GM21381 (cell line): ENCODE data around the gene SSTR3.

Experiments used
- ATAC-seq: cut with Tn5 transposase; IDR thresholded peaks from one replicate; pipeline ENCODE4 v1.9.1; 2021; ENCODE audit warnings: mild to moderate bottlenecking, moderate library complexity; ENCODE audit not compliant: unreplicated experiment

Gene SSTR3

DNA sequence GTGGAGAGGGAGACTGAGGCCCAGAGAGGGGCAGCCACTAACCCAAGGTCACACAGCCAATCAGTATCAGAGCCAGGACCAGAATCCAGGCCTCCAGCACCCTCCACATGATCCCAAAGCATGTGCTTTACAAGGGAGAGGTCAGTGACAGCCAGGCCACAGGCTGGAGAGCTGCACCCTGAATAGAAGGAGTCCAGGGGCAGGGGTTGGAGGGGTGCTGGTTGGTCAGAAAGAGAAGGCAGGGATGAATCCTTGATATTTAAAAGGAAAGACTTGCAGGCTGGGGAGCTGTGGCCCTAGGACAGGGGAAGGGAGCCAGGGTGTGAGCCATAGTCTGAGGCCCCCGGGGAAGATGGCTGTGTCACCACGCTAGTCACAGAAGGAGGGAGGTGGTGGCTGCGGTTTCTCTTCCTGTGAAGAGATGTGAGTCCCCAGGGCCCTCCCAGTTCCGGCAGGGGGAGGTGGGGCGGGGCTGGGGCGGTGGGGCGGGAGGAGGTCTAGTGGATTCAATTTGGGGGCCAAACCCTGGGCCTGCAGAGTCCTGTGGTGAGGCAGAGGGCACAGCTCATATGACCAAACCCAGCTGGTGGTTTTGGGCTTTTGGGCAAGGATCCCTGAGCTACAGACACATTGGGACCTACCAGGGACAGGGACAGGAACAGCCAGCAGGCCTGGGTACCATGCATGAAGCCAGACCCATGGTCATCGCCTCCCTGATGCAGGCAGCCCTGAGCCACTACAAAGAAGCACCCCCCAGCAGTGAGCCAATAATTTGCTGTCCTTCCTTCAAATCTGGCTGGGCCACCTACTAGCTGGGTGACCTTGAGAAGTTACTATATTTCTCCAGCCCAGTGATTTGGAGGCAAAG lies 17.8 kb upstream of the SSTR3 start:
- peak; percentile 43 for ATAC-seq

DNA sequence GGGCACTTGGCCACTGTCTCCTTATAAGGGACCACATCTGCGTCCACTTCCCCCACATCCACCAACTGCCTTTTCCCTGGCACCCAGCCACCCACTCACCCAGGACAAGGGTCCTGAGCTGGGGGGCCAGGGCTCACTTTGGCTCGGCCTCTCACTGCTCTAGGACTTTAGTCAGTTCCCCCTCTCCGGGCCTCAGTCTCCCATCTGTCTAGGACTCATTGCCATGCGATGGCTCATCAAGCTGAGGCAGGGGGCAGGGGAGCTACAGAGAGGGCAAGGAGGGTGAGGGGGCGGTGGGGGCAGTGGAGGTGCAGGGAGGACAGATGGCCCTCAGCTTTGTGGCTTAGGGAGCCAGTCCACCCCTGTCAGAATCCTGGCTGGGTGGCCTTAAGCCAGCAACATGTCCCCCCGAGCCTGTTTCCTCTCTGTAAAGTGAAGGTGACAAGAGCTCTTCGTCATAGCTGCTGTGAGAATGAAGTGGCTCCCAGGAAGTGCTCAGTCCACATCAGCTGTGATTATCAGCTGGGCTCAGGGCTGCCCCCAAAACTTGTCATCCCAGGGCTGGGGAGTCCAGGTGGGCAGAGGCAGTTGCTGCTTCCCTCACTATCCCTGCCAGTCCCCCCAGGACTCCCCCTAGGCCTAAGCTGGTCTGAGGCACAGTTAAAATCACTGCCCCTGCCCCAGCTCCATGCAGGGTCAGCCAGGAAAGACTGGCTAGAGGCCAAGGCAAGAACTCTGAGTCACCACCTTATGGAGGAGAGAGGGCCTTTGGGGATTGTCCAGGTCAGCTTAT lies 16.9 kb upstream of the SSTR3 start:
- ATAC-seq: no peak

DNA sequence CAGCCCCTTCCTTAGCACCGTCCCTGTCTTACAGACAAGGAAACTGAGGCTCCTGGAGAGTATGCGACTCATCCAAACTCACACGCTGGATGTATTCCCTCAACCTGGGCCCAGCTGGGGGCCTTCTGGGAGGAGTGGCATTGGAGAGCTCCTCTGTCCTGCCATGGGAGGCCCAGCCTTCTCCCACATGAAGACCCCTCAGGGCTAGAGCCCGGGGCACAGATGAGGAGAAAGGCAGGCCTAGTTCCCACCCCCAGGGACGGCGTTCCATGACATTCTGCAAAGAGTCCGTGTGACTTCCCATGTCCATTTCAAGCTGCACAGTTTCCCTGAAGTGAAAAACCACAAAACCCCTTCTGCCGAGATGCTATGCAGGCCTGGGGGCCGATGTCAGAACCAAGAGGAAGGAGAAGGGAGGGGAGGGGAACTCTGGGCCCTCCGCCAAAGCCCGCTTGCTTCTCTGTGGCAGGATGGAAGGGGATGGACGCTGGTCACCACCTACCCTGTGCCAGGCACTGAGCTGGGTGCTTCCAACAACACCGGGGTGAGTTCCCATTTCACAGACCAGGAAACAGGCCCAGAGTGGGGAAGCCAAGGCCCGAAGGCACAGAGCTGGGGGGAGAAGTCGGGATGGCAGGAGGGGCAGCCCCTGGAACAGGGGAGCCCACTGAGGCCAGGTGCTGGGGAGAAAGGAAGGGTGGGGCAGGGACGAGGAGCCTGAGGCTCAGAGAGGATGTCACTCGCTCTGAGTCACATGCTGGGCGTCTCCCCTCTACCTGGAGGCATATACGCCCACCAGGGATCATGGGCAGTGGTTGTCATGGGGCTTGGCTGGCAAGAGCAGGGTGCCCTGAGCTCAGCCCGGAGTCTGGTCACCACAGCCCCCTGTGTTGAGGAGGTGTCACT lies 16.1 kb upstream of the SSTR3 start:
- no peak for ATAC-seq

DNA sequence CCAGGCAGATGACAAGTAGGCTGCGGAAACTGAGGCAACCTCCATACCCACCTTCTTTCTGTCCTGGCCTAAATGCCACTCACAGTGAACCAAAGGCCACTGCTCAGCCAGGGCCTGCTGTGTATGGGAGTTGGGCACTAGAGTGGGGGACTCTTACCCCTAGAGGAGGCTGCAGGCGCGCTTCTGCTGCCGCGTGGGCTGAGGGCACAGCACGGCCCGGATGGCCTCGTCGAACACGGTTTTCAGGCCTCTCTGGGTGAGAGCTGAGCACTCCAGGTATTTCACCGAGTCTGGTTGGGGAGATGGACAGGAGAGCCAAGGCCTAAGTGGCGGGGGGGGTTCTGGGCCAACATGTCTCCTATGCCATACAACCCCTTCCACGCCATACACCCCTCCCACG lies 14.2 kb upstream of the SSTR3 start:
- ATAC-seq: no peak

DNA sequence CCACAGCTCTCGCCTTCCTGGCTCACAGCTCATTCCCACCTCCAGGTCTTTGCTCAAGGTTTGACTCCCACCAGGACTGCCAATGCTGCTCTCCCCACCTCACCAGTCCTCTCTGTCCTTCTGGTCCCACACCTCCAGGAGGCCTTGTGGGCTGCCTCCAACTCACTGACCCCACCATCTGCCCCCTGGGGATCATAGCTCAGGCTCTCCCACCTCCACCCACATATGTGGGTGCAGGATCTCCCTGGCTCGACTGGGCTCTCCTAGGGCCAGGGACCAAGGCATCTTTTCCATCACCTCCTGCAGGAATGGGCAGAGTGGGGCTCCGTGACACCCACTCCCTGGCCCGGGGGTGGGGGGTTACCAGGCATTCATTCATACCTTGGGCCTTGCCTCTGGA lies 13.8 kb upstream of the SSTR3 start:
- ATAC-seq: no peak

DNA sequence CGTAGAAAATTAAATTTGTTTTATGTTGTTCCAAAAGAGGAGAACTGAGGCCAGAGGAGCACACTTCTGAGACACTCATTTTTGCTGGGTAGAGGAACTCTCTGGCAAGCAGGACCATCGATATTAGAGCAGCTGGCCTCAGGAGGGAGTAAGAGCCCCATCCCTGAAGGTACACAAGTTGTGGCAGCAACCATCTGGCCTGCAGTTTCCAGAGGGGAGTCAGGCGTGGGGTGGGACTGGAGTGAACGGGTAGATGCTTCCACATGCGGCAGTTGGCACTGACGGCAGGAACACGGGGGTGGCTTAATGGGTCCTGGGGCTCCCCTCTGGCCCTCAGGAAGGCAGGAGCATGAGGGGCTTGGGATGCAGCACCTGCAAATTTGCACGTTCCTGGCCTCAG lies 13.2 kb upstream of the SSTR3 start:
- ATAC-seq: no peak

DNA sequence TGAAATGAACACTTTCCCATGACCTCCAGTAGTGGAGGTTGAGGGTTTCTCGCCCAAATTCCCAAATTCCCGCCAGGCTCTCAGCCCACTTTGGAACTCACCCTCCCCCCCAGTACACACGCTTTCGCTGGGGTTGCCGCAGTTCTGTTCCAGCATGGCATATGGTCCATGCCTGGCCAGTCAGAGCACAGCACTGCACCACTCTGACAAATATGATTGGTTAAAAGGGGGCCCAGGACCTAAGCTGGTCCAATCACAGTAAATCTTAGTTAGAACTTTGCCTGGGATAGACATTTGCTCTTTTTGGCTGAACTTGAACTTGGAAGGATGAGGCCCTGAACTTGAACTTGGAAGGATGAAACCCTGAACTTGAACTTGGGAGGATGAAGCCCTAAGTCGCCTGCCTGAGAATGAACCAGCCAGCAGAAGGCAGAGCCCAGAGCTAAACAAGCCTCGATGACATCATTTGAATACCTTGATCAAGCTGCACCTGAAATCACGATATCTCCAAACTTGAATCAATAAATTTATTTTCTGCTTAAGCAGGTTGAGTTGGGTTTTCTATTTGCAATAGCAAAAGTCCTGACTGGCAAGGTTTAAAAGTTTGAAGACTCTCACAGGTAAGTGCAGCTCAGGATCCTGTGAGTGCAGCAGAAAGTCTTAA lies 12.6 kb upstream of the SSTR3 start:
- ATAC-seq: no peak

DNA sequence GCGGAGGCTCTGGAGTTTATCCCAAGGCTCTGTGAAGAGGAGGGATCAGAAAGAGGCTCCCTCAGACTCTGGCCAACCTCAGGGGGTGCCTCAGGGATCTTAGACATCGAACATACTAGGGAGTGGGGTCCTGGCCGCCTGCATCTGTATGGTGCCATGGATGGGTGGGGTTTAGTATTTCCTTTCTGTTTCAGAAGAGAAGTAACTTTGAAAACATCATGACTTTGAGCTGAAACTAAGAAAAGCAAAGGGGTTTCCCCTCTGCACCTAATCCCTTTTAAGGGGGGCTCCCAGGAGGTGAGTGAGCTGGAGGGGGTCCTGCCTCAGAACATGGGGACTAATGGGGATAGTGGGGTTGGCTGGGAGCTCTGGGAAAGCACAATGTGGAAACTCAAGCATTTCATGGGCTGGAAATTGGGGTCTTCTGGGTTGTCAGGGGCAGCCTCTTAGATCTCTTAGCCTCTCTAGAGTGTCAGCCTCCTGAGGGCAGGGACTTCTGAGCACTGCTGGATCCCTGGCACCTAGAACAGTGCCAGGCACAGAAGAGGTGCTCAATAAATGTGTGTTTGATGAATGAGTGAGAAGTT lies 11.8 kb upstream of the SSTR3 start:
- ATAC-seq: no peak

DNA sequence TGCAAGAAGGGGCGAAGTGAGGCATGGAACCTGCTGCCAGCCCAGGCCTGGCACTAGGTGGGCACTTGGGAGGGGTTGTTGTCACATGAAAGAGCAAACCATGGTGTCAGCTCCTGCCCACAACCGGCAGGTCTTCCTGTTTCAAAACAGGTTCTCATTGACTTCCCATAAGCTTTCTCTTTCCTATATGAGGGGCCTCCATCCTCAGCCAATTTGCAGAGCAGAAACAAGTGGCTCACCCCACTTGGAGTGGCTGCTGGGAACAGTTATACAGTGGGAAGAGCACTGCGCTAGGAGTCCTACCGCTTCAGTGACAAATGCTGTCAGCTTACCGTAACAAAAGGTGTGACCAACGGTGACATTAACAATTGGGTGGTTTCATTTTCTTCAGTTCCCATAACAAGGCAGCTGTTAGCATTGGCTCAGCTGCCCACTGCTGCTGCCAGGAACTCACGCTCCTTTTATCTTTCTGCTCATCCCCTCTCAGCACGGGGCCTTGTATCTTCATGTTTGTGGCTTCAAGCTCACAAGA lies 10.2 kb upstream of the SSTR3 start:
- ATAC-seq: no peak

DNA sequence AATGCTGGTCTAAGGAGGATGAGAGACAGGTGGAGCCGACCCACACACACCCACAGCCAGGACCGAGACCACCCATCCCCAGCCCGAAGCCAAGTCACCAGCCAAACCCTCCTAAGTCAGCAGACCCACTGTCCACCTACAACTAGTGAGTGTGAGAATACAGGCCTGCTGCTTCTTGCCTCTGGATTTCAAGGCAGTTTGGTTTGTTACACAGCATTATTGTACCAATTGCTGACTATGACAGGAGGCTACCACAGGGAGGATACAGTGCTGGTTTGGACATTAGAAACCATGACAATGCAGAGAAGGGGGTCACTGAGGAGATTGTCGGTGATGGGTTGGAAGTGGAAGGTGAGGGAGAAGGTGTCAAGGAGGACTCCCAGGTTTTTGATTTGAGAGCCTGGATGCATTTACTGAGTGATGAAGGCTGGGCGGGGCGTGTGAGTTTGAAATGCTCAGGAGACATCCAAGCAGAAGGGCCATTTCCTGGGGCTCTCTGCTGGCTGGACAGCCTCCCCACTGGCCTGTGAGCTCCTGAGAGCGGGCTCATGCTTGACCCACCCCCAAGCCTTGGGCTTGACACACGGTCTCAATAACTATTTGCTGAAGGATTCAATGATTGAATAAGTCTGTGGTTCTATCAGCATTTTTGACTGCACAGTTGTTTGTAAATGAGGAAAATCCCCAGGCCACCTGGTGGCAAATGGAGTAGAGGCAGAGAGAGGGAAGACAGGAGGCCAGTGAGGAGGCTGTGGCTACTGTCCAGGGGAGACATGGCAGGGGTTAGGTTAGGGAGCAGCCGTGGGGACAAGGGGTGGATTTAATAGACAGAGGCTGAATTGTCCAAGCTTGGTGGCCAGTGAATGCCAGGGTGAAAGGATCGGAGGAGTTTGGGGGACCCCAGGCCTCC lies 9.4 kb upstream of the SSTR3 start:
- ATAC-seq: no peak

DNA sequence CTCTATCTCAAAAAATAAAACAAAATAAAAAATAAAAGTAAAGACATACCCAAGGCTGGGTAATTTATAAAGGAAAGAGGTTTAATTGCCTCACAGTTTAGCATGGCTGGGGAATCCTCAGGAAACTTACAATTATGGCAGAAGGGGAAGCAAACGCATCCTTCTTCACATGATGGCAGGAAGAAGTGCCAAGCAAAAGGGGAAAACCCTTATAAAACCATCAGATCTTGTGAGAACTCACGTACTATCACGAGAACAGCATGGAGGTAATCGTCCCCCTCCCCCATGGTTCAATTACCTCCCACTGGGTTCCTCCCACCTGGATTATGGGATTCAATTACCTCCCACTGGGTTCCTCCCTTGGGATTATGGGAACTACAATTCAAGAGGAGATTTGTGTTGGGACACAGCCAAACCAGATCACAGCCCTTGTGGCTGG lies 8.3 kb upstream of the SSTR3 start:
- no peak for ATAC-seq

DNA sequence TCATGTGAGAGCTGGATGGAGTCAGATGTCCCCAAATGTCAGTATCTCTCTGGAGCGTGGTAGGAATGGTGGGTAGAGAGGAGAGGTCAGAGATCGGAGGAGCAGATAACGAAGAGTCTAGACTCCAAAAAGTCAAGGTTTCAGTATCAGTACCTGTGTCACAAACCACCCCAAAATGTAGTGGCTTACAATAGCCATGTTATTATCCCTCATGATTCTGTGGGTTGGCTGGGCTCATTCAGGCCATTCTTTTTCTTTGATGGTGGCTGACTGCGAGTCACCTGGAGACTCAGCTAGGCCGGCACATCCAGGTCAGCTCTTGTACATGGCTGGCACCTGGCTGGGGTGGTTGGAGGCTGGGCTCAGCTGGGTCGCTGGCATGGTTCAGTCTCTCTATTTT lies 7.3 kb upstream of the SSTR3 start:
- peak; percentile 6 for ATAC-seq

DNA sequence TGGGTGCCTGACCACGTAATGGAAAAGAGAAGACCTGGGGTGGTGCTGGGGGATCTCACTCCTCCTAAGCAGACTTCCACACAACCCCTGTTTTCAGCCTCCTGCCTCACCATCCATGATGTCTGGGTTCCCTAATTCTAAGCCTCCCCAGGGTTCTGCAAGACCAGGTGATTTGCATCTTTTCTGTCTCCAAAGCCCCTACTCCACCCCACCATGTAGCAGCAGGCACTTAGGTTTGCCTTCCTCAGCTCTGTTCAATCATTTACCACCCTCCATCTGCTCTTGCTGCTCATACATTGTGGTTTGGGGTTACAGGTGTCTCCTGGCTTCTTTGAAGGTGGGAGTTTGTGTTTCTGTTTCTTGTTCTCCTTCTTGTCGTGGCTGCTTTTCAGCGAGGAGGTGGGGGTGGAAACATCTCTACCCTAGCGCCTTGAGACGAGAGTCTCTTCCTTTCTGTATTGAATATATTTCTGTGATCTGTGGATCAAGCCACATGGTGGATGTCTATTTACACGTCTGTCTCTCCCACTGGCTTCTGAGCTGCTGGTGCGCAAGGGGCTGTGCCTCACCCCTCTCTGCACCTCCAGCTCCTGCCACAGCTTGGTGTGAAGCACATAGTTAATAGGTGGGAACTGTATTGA lies 6.6 kb upstream of the SSTR3 start:
- ATAC-seq: peak; percentile 62

DNA sequence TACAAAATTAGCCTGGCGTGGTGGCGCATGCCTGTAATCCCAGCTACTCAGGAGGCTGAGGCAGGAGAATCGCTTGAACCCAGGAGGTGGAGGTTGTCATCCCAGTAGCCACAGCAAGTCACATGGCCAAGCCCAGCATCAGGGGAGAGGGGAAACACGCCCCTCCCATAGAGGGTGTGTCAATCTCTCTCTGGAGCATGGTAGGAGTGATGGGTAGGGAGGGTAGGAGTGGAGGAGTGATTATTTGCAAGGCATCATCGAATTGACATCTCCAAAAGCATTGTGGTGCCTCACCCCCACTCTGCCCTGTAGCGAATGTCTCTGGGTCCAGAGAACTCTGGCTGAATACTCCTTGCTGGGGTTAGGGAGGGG lies 6.1 kb upstream of the SSTR3 start:
- no peak for ATAC-seq

DNA sequence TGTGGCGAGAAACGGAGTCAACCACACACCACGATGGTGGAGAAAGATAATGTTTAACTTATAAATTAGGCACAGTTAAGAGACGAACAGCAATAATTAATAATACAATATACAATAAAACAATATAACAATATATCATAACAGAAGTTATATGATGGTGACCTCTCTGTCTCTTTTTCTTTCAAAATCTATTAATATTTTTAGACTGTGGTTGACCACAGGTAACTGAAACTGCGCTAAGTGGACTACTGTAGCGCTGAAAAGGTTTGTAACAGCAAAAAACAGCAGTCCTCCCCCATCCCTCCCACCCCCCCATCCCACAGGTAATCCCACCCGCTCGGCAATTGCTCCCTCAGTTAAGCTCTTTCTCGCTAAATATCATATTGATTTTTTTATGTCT lies 3.6 kb upstream of the SSTR3 start:
- no peak for ATAC-seq

DNA sequence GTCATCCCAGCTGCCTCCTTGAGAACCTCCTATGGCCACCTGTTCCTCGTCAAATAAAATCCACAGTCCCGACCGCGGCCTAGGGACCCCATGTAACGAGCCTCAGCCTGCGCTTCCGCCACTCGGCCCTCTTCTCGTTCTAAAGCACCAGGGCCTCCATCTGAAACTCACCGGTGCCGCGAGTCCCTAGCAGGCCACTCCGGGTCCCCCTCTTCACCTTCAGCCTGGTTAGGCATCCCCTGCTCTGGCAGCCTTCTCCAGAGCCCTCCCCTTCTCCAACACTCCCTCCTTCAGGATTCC lies 2.4 kb upstream of the SSTR3 start:
- no peak for ATAC-seq

DNA sequence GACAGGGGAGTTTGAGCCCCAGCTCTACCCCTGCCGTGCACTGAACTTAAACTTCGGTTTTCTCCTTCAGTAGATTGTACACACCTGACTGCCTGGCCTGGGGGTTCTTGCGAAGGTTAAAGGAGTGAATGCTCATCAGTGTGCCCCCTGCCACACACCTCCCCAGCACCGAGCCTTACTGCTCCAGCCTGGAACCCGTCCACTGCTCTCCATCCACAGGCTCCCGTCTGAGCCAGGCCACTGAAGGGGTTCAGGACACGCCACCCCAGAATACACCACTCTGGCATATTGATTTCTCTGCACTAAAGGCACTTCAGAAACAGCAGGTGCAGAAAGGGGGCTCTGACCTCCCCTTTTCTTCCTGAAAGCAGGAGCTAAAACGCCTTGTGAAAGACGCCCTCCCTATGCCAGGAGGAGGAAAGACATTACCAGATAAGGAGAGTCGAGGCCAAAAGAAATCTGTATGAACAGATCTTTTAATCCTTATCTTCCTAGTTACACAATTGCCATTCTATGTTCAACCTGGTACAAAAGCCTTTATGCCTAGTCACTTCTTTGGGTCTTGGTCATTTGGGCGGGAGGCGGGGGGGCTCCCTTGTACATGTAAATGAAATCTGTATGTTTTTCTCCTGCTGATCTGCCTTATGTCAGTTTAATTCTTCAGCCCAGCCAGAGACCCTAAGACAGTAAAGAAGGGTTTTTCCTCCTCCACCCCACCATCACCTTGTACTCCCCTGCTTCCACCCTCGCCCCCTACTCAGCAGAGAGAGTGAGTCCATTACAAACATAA lies 1.9 kb upstream of the SSTR3 start:
- no peak for ATAC-seq
